Measurements from ENCODE around the gene C22orf31.

DNA sequence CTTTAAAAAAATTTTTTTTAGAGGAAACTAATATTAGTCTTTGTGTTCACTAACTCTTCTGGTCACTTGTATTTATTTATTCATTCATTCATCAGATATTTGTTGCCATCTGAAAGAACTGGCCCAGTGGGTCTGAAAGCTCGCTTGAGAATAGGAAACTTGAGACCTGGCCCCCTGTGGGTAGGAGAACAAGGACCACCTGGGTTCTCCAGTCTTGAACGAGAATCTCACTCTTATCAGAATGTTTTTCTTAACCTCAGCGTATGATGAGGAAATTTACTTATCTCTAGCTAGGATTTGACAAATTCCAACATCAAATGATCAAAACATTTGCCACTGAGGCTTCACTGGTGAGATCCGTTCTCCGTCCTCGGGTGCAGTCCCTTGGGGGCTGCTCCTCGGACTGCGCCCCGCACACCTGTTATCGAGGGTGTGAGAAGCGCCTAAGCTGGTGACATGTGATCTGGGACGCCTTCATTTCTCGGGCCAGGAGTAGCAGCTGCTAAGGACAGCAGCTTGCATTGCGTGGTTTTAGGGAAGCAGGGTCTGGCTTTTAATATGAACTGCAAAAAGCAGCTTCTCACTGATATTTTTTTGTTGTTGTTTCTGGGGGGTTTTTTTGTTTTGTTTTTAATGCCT is 6.3 kb downstream of the C22orf31 start:
- no peak for TF ChIP-seq POLR2A (IDR thresholded peaks at IDR 0.05; ENCODE audit: low read depth, low read length)
- TF ChIP-seq POLR2AphosphoS5 (IDR thresholded peaks at IDR 0.05; ENCODE audit: low read depth, low read length): no peak
- no peak for TF ChIP-seq SPI1 (IDR thresholded peaks at IDR 0.05; ENCODE audit: low read depth, low read length)
- TF ChIP-seq TAF1 (IDR thresholded peaks at IDR 0.05; ENCODE audit: low read depth, low read length): no peak
- TF ChIP-seq POU2F2 (IDR thresholded peaks at IDR 0.05; ENCODE audit: low read depth, low read length): no peak

Measured in GM12891 (cell line).